GM23338 (cell line): Measurements from ENCODE around the gene ALKBH8.

Source experiments
- CREB1 ChIP-seq: fragments of 250-450 bp; sonication (Bioruptor Pico); IDR thresholded peaks from 2 replicates; pipeline ENCODE4 v1.5.0; 2020; ENCODE audit warnings: low read depth, mild to moderate bottlenecking, moderate library complexity
- CTCF ChIP-seq, 2 experiments: fragments of 200-600 bp in 1 of 2; sonication (generic) in 1 of 2; conservative IDR thresholded peaks; 2 replicates each; pipeline versions ENCODE4 v1.5.1 to v1.6.1; 2016 to 2017; ENCODE audit warnings: antibody characterized with exemption in 2 of 2, low read depth in 2 of 2, mild to moderate bottlenecking in 2 of 2, moderate library complexity in 1 of 2
- EZH2 ChIP-seq: fragments of 200-600 bp; sonication (generic); IDR thresholded peaks from one replicate; pipeline ENCODE4 v1.8.0; 2017; ENCODE audit warnings: antibody characterized with exemption, mild to moderate bottlenecking, low read depth; ENCODE audit not compliant: unreplicated experiment
- EZH2phosphoT487 ChIP-seq: fragments of 200-600 bp; sonication (generic); IDR thresholded peaks from one replicate; pipeline ENCODE4 v1.8.1; 2018; ENCODE audit warnings: antibody characterized with exemption; ENCODE audit not compliant: unreplicated experiment
- JUNB ChIP-seq: IDR thresholded peaks from one replicate; pipeline ENCODE4 v1.6.1; 2016; ENCODE audit warnings: antibody characterized with exemption; ENCODE audit not compliant: unreplicated experiment
- POLR2AphosphoS5 ChIP-seq: IDR thresholded peaks from 2 replicates; pipeline ENCODE4 v1.6.1; 2016; ENCODE audit warnings: antibody characterized with exemption, low read depth
- STAT1 ChIP-seq: IDR thresholded peaks from one replicate; pipeline ENCODE4 v1.6.1; 2016; ENCODE audit warnings: antibody characterized with exemption; ENCODE audit not compliant: unreplicated experiment

GRCh38 chr11:107609400-107610218, 44.1 kb upstream of the ALKBH8 start:
- TF ChIP-seq CTCF (conservative IDR thresholded peaks at IDR 0.05; ENCODE audit: low read depth in 2 of 2): no peak
- no peak for TF ChIP-seq POLR2AphosphoS5
- no peak for TF ChIP-seq EZH2phosphoT487
- TF ChIP-seq EZH2: no peak
- no peak for TF ChIP-seq STAT1
- TF ChIP-seq JUNB: no peak
- no peak for TF ChIP-seq CREB1
